ENCODE measurements around the gene C1orf35. TPM values are rescaled to one million over a fixed set of nuclear protein-coding genes. Genes with fewer than 3 reads are reported as not detected.

C1orf35 gene
- total and polyA plus RNA-seq, 9 of the 15 experiments (the other 6 are each of a cell fraction or from before 2014, with no cell fraction given), result 3.2 to 48.7 (median 12.5) TPM

DNA sequence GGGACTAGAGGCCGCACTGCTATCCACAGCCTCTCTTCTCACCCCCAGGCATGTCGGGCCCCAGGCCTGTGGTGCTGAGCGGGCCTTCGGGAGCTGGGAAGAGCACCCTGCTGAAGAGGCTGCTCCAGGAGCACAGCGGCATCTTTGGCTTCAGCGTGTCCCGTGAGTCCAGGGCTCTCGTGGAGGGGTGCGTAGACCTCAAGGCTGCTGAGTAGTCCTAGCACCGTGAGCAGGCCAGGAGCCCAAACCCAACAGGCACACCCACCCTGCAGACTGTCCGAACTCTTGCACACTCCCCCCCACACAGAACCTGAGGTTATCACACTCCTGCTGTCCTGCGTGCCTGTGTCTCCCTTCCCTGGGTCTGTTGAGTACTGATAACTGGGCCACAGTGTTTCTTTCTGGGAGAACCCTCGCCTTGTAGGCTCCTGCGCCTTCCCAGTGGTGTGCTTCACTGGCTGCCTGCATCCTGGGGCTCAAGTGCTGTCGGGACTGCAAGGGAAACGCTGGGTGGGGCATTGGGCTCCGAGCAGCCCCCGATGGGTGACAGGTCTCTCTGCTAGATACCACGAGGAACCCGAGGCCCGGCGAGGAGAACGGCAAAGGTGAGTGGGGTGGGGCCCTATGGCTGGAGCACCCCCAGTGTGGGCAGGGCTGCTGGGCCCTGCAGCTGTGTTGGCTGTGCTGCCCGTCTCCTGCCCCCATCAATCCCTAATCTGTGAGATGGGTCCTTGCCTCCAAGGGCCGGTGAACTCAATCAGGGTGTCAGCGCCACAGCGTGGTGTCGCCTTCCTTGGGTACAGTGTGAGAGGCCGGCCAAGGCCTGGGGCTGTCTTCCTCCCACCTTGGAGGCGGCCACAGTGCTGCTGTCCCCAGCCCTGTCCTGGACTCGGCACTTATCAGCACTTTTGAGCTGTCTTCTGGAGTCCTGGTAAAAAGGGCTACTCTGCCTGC, 42.6 kb upstream of the C1orf35 start (continued):
- TF ChIP-seq ESRRB (CRISPR knock-in tag; IDR thresholded peaks at IDR 0.05; ENCODE audit: borderline replicate concordance) (no peak), GTF2F1 (IDR thresholded peaks at IDR 0.05; ENCODE audit: low read depth, low read length) (no peak), MED1 (CRISPR knock-in tag; IDR thresholded peaks at IDR 0.05; ENCODE audit: borderline replicate concordance) (no peak), MAFK (IDR thresholded peaks at IDR 0.05; ENCODE audit: low read length) (no peak), FOSL1 (tag; conservative IDR thresholded peaks at IDR 0.05) (peak; percentile 27; the same call in 1 of the 2 replicates), L3MBTL2 (IDR thresholded peaks at IDR 0.05) (peak; percentile 56; the same call in 1 of the 2 replicates), CEBPG (CRISPR knock-in tag; IDR thresholded peaks at IDR 0.05) (no peak), CEBPG (tag; conservative IDR thresholded peaks at IDR 0.05 in 1 of 2, IDR thresholded peaks at IDR 0.05 in 1 of 2) (no peak), CEBPB (tag; IDR thresholded peaks at IDR 0.05) (no peak), ZNF717 (CRISPR knock-in tag; IDR thresholded peaks at IDR 0.05) (no peak), BACH1 (tag; IDR thresholded peaks at IDR 0.05) (no peak), IRF2 (CRISPR knock-in tag; IDR thresholded peaks at IDR 0.05) (no peak), EWSR1 (IDR thresholded peaks at IDR 0.05; ENCODE audit: borderline replicate concordance, low read depth, partially characterized antibody) (no peak), ZEB2 (IDR thresholded peaks at IDR 0.05) (peak; percentile 80), FUS (optimal IDR thresholded peaks at IDR 0.05; ENCODE audit: low read depth, low read length) (no peak), ZNF121 (CRISPR knock-in tag; conservative IDR thresholded peaks at IDR 0.05) (no peak), ZBED1 (IDR thresholded peaks at IDR 0.05) (no peak)
- TF ChIP-seq, protein P1, sequence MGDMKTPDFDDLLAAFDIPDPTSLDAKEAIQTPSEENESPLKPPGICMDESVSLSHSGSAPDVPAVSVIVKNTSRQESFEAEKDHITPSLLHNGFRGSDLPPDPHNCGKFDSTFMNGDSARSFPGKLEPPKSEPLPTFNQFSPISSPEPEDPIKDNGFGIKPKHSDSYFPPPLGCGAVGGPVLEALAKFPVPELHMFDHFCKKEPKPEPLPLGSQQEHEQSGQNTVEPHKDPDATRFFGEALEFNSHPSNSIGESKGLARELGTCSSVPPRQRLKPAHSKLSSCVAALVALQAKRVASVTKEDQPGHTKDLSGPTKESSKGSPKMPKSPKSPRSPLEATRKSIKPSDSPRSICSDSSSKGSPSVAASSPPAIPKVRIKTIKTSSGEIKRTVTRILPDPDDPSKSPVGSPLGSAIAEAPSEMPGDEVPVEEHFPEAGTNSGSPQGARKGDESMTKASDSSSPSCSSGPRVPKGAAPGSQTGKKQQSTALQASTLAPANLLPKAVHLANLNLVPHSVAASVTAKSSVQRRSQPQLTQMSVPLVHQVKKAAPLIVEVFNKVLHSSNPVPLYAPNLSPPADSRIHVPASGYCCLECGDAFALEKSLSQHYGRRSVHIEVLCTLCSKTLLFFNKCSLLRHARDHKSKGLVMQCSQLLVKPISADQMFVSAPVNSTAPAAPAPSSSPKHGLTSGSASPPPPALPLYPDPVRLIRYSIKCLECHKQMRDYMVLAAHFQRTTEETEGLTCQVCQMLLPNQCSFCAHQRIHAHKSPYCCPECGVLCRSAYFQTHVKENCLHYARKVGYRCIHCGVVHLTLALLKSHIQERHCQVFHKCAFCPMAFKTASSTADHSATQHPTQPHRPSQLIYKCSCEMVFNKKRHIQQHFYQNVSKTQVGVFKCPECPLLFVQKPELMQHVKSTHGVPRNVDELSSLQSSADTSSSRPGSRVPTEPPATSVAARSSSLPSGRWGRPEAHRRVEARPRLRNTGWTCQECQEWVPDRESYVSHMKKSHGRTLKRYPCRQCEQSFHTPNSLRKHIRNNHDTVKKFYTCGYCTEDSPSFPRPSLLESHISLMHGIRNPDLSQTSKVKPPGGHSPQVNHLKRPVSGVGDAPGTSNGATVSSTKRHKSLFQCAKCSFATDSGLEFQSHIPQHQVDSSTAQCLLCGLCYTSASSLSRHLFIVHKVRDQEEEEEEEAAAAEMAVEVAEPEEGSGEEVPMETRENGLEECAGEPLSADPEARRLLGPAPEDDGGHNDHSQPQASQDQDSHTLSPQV (IDR thresholded peaks at IDR 0.05), result no peak; the same call in 1 of the 2 replicates
- TF ChIP-seq, protein P2, sequence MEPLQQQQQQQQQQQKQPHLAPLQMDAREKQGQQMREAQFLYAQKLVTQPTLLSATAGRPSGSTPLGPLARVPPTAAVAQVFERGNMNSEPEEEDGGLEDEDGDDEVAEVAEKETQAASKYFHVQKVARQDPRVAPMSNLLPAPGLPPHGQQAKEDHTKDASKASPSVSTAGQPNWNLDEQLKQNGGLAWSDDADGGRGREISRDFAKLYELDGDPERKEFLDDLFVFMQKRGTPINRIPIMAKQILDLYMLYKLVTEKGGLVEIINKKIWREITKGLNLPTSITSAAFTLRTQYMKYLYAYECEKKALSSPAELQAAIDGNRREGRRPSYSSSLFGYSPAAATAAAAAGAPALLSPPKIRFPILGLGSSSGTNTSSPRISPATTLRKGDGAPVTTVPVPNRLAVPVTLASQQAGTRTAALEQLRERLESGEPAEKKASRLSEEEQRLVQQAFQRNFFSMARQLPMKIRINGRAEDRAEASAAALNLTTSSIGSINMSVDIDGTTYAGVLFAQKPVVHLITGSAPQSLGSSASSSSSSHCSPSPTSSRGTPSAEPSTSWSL (CRISPR knock-in tag; IDR thresholded peaks at IDR 0.05; ENCODE audit: borderline replicate concordance), result no peak
